Right cardiac atrium (tissue), 5 donors: Measurements from ENCODE around the gene SCAMP2. TPM values are rescaled to one million over a fixed set of nuclear protein-coding genes. Genes with fewer than 3 reads are reported as not detected.

Experiments used
- ATAC-seq, 2 donors: fragments of 200-7000 bp; cut with Tn5 transposase; one replicate each; pipeline versions ENCODE4 v1.8.0 to v1.9.1; 2020; ENCODE audit warnings: moderate library complexity in 2 of 2, mild to moderate bottlenecking in 1 of 2
- DNase-seq, 3 donors: peaks; one replicate each; pipeline ENCODE4 v3.0.0-alpha.2; 2020
- H3K27ac ChIP-seq: one replicate; pipeline ENCODE4 v1.5.1; 2013; ENCODE audit warnings: mild to moderate bottlenecking, low read length, control low read depth, moderate library complexity
- H3K27me3 ChIP-seq: one replicate; pipeline ENCODE4 v1.6.1; 2013; ENCODE audit not compliant: control insufficient read depth, insufficient read depth
- H3K4me1 ChIP-seq: one replicate; pipeline ENCODE4 v1.6.1; 2013; ENCODE audit warnings: low read length; ENCODE audit not compliant: control insufficient read depth, insufficient read depth
- H3K4me3 ChIP-seq: one replicate; pipeline ENCODE4 v1.5.1; 2013; ENCODE audit warnings: low read length, control low read depth
- H3K9me3 ChIP-seq: one replicate; pipeline ENCODE4 v1.6.1; 2013; ENCODE audit warnings: low read length; ENCODE audit not compliant: control insufficient read depth
- WGBS: extraction: QIAGEN DNeasy Blood & Tissue Kit; methylation state at CpG from one replicate; pipeline ENCODE4 v1.1.7; 2013; 5-methylcytosine and 5-hydroxymethylcytosine counted together
- intact Hi-C, 4 donors: fragments of 100-400 bp; cut with DNase I; formaldehyde crosslinking; loops; one replicate each; pipeline versions ENCODE4 v1.11.0 to v1.14.0; 2022 to 2023
- polyA plus RNA-seq: library from polyadenylated mRNA; stranded (reverse); fragments of 200-250 nt; gene quantifications from one replicate; pipeline ENCODE4 v1.2.3, GENCODE V29; 2013
- total RNA-seq, 4 donors: library from RNA; stranded (reverse); fragmentation: NEBNext Ultra II Directional; extraction: Animal tissue kit (Norgen Biotek cat#: 25700); gene quantifications; one replicate each; pipeline ENCODE4 v1.2.1, GENCODE V29; 2021
- donor health status: healthy with polysubstance abuse.
- donor health status: DM: no; HTN: yes; CAD: no.
- donor health status: DM: no; HTN: no; CAD: no.
- donor health status: DM: no; HTN: yes; CAD: no; lungs with severe emphysema.
- donor health status: DM: yes; HTN: yes; CAD: no.

Gene SCAMP2
- total and polyA plus RNA-seq, 5 donors: 36.1 to 67.1 (median 61.4) TPM

DNA sequence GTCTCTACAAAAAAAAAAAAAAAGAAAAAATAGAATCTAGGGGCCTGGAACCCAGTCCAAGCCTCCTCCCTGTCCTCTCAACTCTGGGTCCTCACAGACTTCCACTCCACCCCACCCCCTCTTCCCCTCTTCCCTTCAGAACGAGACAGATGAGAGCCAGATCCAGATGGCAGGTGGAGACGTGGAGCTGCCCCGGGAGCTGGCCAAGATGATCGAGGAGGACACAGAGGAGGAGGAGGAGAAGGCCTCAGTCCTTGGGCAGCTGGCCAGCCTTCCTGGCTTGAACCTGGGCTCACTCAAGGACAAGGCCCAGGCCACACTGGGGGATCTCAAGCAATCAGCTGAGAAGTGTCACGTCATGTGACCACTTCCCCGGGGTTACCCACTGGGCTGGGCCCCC is 43.2 kb downstream of the SCAMP2 start:
- ATAC-seq: no peak
- intact Hi-C loops: loop anchor here in 2 of 4 donors (5.0 to 10.0 kb wide), 2 partner anchors 45 to 48 kb away; partner anchors contain the start of gene CSK (in 2 of the 2)
- Histone ChIP-seq H3K9me3 (no peaks in the 10 kb centered on the region), H3K4me1 (peaks cover 7% of the 10 kb centered on the region), H3K27ac (no peak overlapping the region), H3K27me3 (no peaks in the 10 kb centered on the region), H3K4me3 (no peak overlapping the region)
- DNase-seq: peak in 1 of 3 donors; percentile 47
- 53% methylated on average over 6 of the region's 6 CpGs for WGBS

- DNase-seq: no peak
- 76% methylated on average over 3 of the region's 3 CpGs for WGBS
- no peak for ATAC-seq
- Histone ChIP-seq H3K27me3 (no peaks in the 10 kb centered on the region), H3K4me3 (no peak overlapping the region), H3K9me3 (no peaks in the 10 kb centered on the region), H3K27ac (no peak overlapping the region), H3K4me1 (peaks cover 7% of the 10 kb centered on the region)
- intact Hi-C loops: no loop called here
Measured at GRCh38 chr15:74829486-74829885, 43.7 kb downstream of the SCAMP2 start.

GRCh38 chr15:74828835-74829234 is 44.3 kb downstream of the SCAMP2 start:
- H3K9me3 ChIP-seq: no peaks in the 10 kb centered on the region
- no peak overlapping the region for H3K27ac ChIP-seq
- ATAC-seq (no peak), DNase-seq (peak in 1 of 3 donors; percentile 18)
- WGBS: 73% methylated on average over 6 of the region's 6 CpGs
- peaks cover 7% of the 10 kb centered on the region for H3K4me1 ChIP-seq
- intact Hi-C loops: no loop called here
- H3K27me3 ChIP-seq: no peaks in the 10 kb centered on the region
- H3K4me3 ChIP-seq: no peak overlapping the region

DNA sequence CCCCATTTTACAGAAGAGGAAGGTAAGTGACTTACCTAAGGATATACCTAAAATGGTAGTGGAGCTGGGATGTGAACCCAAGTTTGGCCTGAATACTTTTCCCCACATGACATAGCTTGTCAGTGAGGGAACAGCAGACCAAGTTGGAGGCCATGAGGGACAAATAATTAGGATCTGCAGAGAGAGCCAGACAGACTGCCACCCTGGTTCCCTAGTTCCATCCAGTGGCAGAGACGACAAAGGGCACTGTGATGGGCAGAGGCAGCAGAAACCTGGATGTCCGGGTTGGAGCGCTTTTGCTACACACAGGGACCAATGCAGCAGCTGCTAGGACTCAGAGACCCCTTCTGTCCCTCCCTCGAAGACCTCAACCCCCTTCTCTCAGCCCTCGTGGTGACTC is 45.6 kb downstream of the SCAMP2 start:
- DNase-seq (no peak), ATAC-seq (no peak)
- 58% methylated on average over 5 of the region's 5 CpGs for WGBS
- no peak overlapping the region for H3K4me3 ChIP-seq
- intact Hi-C loops: no loop called here
- H3K4me1 ChIP-seq: peaks cover 7% of the 10 kb centered on the region
- H3K27me3 ChIP-seq: no peaks in the 10 kb centered on the region
- H3K27ac ChIP-seq: no peak overlapping the region
- no peaks in the 10 kb centered on the region for H3K9me3 ChIP-seq

- ATAC-seq (no peak), DNase-seq (peak in 1 of 3 donors; percentile 36)
- Histone ChIP-seq H3K27me3 (no peaks in the 10 kb centered on the region), H3K27ac (no peak overlapping the region), H3K4me1 (peaks cover 7% of the 10 kb centered on the region), H3K4me3 (no peak overlapping the region), H3K9me3 (no peaks in the 10 kb centered on the region)
- 16% methylated on average over 21 of the region's 21 CpGs for WGBS
- intact Hi-C loops: no loop called here
Measured at GRCh38 chr15:74826921-74827320, 46.2 kb downstream of the SCAMP2 start.

- no peaks in the 10 kb centered on the region for H3K27me3 ChIP-seq
- WGBS: 3% methylated on average over 44 of the region's 44 CpGs
Measured at GRCh38 chr15:74826364-74826819, 46.8 kb downstream of the SCAMP2 start, which contains the start of gene CPLX3. Gene CPLX3 (plus strand): TSS chr15:74826627. CDS start chr15:74826704, 77 bp downstream.

DNA sequence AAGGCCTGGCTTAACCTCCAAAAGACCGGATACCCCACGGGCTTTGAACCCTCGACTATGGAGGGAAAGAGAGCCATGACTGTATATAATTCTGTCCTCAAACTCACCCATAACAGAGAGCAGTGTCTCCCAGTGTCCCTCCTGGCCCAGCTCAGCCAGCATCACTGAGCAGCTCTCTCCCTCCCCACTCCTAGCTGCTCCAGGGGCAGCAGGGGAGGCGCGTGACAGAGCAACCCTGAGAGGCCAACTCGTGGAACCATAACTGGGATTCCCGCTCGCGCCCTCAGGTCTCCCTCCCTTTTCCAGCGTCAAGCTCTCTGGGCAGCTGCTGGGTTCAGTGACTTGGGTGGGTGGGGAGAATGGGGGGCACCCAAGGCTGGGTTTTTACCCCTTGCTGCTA is 47.3 kb downstream of the SCAMP2 start:
- ATAC-seq (peak; percentile 5 to 9), DNase-seq (peak in 1 of 3 donors; percentile 33)
- 48% methylated on average over 10 of the region's 10 CpGs for WGBS
- Histone ChIP-seq H3K27ac (no peak overlapping the region), H3K9me3 (no peaks in the 10 kb centered on the region), H3K27me3 (no peaks in the 10 kb centered on the region), H3K4me1 (peaks cover 6% of the 10 kb centered on the region), H3K4me3 (no peak overlapping the region)
- intact Hi-C loops: no loop called here

More at GRCh38 chr15:74826364-74826819, 46.8 kb downstream of the SCAMP2 start, which contains the start of gene CPLX3:
- Histone ChIP-seq H3K9me3 (no peaks in the 10 kb centered on the region), H3K4me1 (peaks cover 7% of the 10 kb centered on the region), H3K27ac (no peak within 1 kb of the TSS), H3K4me3 (no peak within 1 kb of the TSS)
- peak in 2 of 3 donors; percentile 72 to 81 for DNase-seq
- intact Hi-C loops: no loop called here
- ATAC-seq: peak; percentile 16 to 41

DNA sequence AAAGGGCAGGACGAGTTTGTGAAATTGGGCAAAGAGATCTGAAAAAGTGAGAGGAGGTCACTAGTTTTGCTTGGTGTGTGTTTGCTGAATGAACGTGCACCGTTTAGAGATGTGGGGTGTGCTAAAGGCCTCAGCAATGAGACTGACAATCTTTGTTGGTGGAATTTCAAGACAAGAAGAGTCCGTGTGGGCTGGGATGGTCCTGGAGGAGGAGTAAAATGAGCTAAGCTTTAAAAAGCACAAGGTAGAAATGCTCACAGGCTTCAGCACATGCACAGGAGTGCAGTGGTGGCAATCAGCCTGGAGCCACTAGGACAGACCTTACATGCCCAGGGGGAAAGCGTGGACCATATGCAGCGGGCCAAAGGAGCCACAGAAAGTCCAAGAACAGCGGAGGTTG is 48.2 kb downstream of the SCAMP2 start:
- intact Hi-C loops: no loop called here
- H3K4me3 ChIP-seq: no peak overlapping the region
- no peaks in the 10 kb centered on the region for H3K27me3 ChIP-seq
- DNase-seq (no peak), ATAC-seq (no peak)
- H3K27ac ChIP-seq: no peak overlapping the region
- H3K9me3 ChIP-seq: no peaks in the 10 kb centered on the region
- peaks cover 8% of the 10 kb centered on the region for H3K4me1 ChIP-seq
- 71% methylated on average over 7 of the region's 7 CpGs for WGBS

GRCh38 chr15:74823324-74823723 is 49.8 kb downstream of the SCAMP2 start:
- H3K27me3 ChIP-seq: no peaks in the 10 kb centered on the region
- no peaks in the 10 kb centered on the region for H3K9me3 ChIP-seq
- intact Hi-C loops: no loop called here
- 76% methylated on average over 6 of the region's 6 CpGs for WGBS
- DNase-seq (no peak), ATAC-seq (no peak)
- H3K4me1 ChIP-seq: peaks cover 8% of the 10 kb centered on the region
- no peak overlapping the region for H3K4me3 ChIP-seq
- no peak overlapping the region for H3K27ac ChIP-seq

- Histone ChIP-seq H3K4me3 (no peak overlapping the region), H3K27me3 (no peaks in the 10 kb centered on the region), H3K4me1 (peaks cover 8% of the 10 kb centered on the region), H3K9me3 (no peaks in the 10 kb centered on the region), H3K27ac (no peak overlapping the region)
- WGBS: 89% methylated on average over 4 of the region's 4 CpGs
- DNase-seq (no peak), ATAC-seq (no peak)
- intact Hi-C loops: no loop called here
Measured at GRCh38 chr15:74822233-74822632, 50.9 kb downstream of the SCAMP2 start.

DNA sequence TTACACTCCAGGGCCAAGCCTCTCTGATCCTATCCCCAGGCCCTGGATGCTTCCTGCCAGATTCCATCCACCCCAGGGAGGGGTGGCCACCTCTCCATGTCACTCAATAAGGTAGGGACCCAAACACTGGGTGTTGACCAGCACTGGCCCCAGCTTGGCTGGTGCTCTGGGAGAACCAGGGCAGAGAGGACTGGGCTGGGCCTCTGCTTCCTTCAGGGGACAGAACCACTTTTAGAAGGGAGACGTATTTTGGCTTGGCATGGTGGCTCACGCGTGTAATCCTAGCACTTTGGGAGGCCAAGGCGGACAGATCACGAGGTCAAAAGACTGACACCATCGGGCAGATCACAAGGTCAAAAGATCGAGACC is 51.4 kb downstream of the SCAMP2 start:
- H3K27me3 ChIP-seq: no peaks in the 10 kb centered on the region
- ATAC-seq: no peak
- no peak overlapping the region for H3K4me3 ChIP-seq
- intact Hi-C loops: no loop called here
- peak overlapping the region; percentile 57 for H3K27ac ChIP-seq
- DNase-seq: no peak
- peaks cover 7% of the 10 kb centered on the region for H3K4me1 ChIP-seq
- 65% methylated on average over 7 of the region's 7 CpGs for WGBS
- no peaks in the 10 kb centered on the region for H3K9me3 ChIP-seq
